DND-41 (cell line): Measurements from ENCODE around the gene BAG5.
A peak's percentile ranks its signal among the peaks of the same experiment; 100 is the strongest.

Experiments used
- ATAC-seq: fragments of 200-7000 bp; cut with Tn5 transposase; 3 replicates; pipeline ENCODE4 v1.9.1; 2021; ENCODE audit warnings: low read depth; ENCODE audit not compliant: insufficient read depth
- DNase-seq: peaks from one replicate; pipeline ENCODE4 v3.0.0-alpha.2; 2020
- H2AFZ ChIP-seq: 2 replicates; pipeline ENCODE4 v1.6.0; 2012; ENCODE audit warnings: low read depth, low read length
- H3K27ac ChIP-seq: 2 replicates; pipeline ENCODE4 v1.5.1; 2012; ENCODE audit warnings: low read length, inconsistent platforms
- H3K27me3 ChIP-seq: fragments of 200-600 bp; sonication (generic); 2 replicates; pipeline ENCODE4 v1.6.0; 2012; ENCODE audit warnings: low read length, mild to moderate bottlenecking, inconsistent platforms; ENCODE audit not compliant: insufficient read depth, poor library complexity
- H3K36me3 ChIP-seq: 2 replicates; pipeline ENCODE4 v1.5.1; 2012; ENCODE audit warnings: low read length, inconsistent platforms; ENCODE audit not compliant: insufficient read depth
- H3K4me1 ChIP-seq: 2 replicates; pipeline ENCODE4 v1.5.1; 2012; ENCODE audit warnings: mild to moderate bottlenecking, low read length; ENCODE audit not compliant: insufficient read depth
- H3K4me2 ChIP-seq: 2 replicates; pipeline ENCODE4 v1.6.0; 2012; ENCODE audit warnings: mild to moderate bottlenecking, moderate library complexity, low read length, inconsistent platforms; ENCODE audit not compliant: insufficient read depth
- H3K4me3 ChIP-seq, 2 experiments: fragments of 200-600 bp in 1 of 2; shearing (Covaris generic) in 1 of 2; 2 replicates each; pipeline ENCODE4 v1.5.1; 2012 to 2016; ENCODE audit warnings: inconsistent platforms in 2 of 2, low read length in 2 of 2, mild to moderate bottlenecking in 2 of 2, low read depth in 1 of 2, moderate library complexity in 1 of 2
- H3K79me2 ChIP-seq: 2 replicates; pipeline ENCODE4 v1.6.0; 2012; ENCODE audit warnings: low read length, inconsistent platforms; ENCODE audit not compliant: insufficient read depth
- H3K9ac ChIP-seq: 2 replicates; pipeline ENCODE4 v1.6.0; 2012; ENCODE audit warnings: low read depth, mild to moderate bottlenecking, inconsistent platforms, low read length, moderate library complexity
- H3K9me3 ChIP-seq: 2 replicates; pipeline ENCODE4 v1.5.1; 2012; ENCODE audit warnings: low read length, moderate library complexity, mild to moderate bottlenecking, inconsistent platforms; ENCODE audit not compliant: insufficient read depth, severe bottlenecking
- H4K20me1 ChIP-seq: 2 replicates; pipeline ENCODE4 v1.6.0; 2012; ENCODE audit warnings: low read length; ENCODE audit not compliant: insufficient read depth
- CTCF ChIP-seq: IDR thresholded peaks from 2 replicates; pipeline ENCODE4 v1.5.1; 2012; ENCODE audit warnings: borderline replicate concordance, low read length, moderate library complexity, mild to moderate bottlenecking; ENCODE audit not compliant: poor library complexity, severe bottlenecking; ENCODE audit errors: extremely low read depth
- EZH2 ChIP-seq: IDR thresholded peaks from 3 replicates; pipeline ENCODE4 v1.6.1; 2012; ENCODE audit warnings: borderline replicate concordance, low read depth, mild to moderate bottlenecking, moderate library complexity, low read length, inconsistent platforms; ENCODE audit not compliant: severe bottlenecking

Gene BAG5

GRCh38 chr14:103531421-103532215, 30.8 kb downstream of the BAG5 start:
- Histone ChIP-seq H2AFZ (no peak overlapping the region), H3K4me1 (peaks cover 35% of the 10 kb centered on the region), H3K4me2 (peak overlapping the region; percentile 99), H3K9ac (no peak overlapping the region), H3K36me3 (peaks cover 61% of the 10 kb centered on the region), H3K79me2 (peaks cover 50% of the 10 kb centered on the region), H4K20me1 (peaks cover 61% of the 10 kb centered on the region), H3K9me3 (no peaks in the 10 kb centered on the region), H3K27me3 (no peaks in the 10 kb centered on the region), H3K27ac (no peak overlapping the region), H3K4me3 (no peak overlapping the region)
- DNase-seq (no peak), ATAC-seq (no peak)
- TF ChIP-seq CTCF (no peak), EZH2 (no peak)

- Histone ChIP-seq H3K27ac (no peak overlapping the region), H3K9ac (no peak overlapping the region), H3K4me3 (peak overlapping the region in 1 of 2 experiments; percentile 99; a peak in 1 of 4 replicates), H4K20me1 (peaks cover 54% of the 10 kb centered on the region), H3K4me2 (peak overlapping the region; percentile 99), H3K79me2 (peaks cover 50% of the 10 kb centered on the region), H3K27me3 (no peaks in the 10 kb centered on the region), H3K36me3 (peaks cover 57% of the 10 kb centered on the region), H2AFZ (no peak overlapping the region), H3K9me3 (no peaks in the 10 kb centered on the region), H3K4me1 (peaks cover 35% of the 10 kb centered on the region)
- no peak for TF ChIP-seq EZH2
- TF ChIP-seq CTCF, result no peak
- no peak for DNase-seq
- ATAC-seq, result no peak
These were observed 31.6 kb downstream of the BAG5 start for GRCh38 chr14:103530831-103531230.

- ATAC-seq (peak; percentile 38; the same call in 2 of the 3 replicates), DNase-seq (peak; percentile 70)
- H3K79me2 ChIP-seq, result peaks cover 50% of the 10 kb centered on the region
- H3K27me3 ChIP-seq, result no peaks in the 10 kb centered on the region
- peaks cover 35% of the 10 kb centered on the region for H3K4me1 ChIP-seq
- H3K9me3 ChIP-seq, result no peaks in the 10 kb centered on the region
- no peak for TF ChIP-seq EZH2
- no peak for TF ChIP-seq CTCF
- H3K4me2 ChIP-seq, result peak overlapping the region; percentile 99
- peak overlapping the region; percentile 67 to 99; a peak in 3 of 4 replicates for H3K4me3 ChIP-seq
- H4K20me1 ChIP-seq, result peaks cover 49% of the 10 kb centered on the region
- H3K9ac ChIP-seq, result no peak overlapping the region
- H3K27ac ChIP-seq, result no peak overlapping the region
- H2AFZ ChIP-seq, result no peak overlapping the region
- H3K36me3 ChIP-seq, result peaks cover 53% of the 10 kb centered on the region
These were observed 32.1 kb downstream of the BAG5 start for GRCh38 chr14:103530390-103530789.
